Measurements from ENCODE around the gene SEMA5A.

Gene SEMA5A

DNA sequence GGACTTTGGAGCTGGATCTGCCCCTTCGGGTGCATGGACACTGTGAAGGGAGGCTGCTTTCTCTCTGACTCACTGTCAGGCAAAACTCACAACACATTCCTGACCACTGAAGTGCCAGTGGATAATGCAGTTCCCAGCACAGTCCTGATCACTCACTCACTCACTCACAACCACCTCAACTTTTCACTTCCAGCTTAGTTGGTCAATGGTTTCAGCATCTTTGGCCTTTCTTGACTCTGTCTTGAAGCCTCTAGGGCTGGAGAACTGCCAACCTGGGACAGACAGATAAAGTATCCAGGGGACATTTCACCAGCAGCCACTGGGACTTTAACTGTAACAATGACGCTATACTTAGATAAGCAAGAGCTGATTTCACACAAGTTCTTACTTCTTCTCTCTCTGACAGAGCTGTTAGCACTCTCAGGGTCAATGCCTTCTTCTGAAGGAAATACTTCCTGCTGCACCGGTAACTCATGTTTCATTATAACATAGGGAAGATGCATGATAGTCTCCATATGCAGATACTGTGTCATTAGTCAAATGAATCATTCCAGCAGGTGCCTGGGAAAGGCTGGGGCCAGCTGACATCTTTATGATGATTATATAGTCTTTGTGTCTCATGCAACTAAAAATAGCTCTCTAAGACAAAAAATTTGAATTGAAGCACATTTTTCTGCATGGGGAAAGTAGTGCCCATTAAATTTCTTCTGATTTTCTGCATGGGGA, 499.0 kb downstream of the SEMA5A start:
- peak; percentile 67 for DNase-seq

- no peak for DNase-seq
These were observed 499.9 kb downstream of the SEMA5A start for GRCh38 chr5:9045946-9046345.

GRCh38 chr5:9042241-9042640, 503.6 kb downstream of the SEMA5A start:
- no peak for DNase-seq

GRCh38 chr5:9040475-9040874, 505.4 kb downstream of the SEMA5A start:
- no peak for DNase-seq

DNA sequence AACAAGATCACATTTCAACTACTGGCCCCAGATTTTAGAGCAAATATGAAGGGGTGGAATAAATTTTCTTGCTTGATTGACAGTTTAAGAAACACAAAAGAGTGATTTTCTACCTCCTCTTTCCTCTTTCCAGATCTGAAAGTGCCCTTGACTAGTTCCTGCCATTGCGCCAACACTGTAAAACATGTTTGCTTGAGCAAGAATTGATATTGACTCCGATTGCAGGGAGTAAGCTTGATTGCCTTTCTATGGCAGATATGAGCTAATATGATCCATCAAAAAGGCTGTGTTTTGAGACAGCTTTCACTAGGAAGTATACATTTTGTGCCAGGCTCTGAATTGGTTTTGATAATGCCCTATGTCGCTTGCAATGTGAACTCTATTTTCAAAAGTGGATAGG, 508.8 kb downstream of the SEMA5A start:
- no peak for DNase-seq

DNA sequence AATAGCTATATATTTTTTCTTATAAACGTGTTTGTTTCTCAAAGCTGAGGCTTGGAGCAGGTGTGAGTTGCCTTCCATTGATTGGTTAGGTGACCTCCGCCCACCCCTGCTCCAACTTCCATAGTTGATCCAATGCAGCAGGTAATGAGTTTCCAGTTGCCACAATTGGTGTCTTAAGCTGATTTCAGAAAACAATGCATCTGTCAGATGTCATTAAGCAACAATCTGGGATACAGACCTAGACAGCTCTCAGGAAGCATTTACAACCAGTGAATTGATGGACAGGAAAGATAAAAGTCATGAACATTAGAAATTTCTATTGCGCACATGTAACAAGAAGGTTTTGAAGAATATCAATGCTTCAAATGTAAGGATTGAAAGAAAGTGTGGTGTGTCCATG, 510.5 kb downstream of the SEMA5A start:
- DNase-seq: no peak

- no peak for DNase-seq
These were observed 511.2 kb downstream of the SEMA5A start for GRCh38 chr5:9034649-9035048.

DNA sequence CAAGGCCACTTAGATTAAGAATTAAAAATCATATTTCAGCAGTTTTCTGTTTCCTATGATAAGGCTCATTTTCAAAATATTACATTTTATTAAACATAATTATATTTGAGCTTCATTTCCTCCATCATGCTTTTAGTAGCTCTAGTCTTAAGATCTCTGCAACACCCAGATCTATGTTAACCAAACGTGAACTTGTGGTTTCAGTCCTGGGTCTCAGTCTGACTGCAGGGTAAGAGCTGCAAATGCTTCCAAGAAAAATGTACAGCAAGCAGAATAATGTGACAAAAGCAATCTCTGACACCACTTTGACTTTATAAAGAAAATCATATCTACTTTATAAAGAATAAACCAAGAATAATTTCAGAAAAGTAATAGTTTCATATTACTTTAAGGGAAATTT, 512.4 kb downstream of the SEMA5A start:
- DNase-seq: no peak

GRCh38 chr5:9025942-9026341, 519.9 kb downstream of the SEMA5A start:
- DNase-seq: no peak

- no peak for DNase-seq
These were observed 524.9 kb downstream of the SEMA5A start for GRCh38 chr5:9020996-9021395.

- DNase-seq: no peak
These were observed 530.0 kb downstream of the SEMA5A start for GRCh38 chr5:9015937-9016270.

DNA sequence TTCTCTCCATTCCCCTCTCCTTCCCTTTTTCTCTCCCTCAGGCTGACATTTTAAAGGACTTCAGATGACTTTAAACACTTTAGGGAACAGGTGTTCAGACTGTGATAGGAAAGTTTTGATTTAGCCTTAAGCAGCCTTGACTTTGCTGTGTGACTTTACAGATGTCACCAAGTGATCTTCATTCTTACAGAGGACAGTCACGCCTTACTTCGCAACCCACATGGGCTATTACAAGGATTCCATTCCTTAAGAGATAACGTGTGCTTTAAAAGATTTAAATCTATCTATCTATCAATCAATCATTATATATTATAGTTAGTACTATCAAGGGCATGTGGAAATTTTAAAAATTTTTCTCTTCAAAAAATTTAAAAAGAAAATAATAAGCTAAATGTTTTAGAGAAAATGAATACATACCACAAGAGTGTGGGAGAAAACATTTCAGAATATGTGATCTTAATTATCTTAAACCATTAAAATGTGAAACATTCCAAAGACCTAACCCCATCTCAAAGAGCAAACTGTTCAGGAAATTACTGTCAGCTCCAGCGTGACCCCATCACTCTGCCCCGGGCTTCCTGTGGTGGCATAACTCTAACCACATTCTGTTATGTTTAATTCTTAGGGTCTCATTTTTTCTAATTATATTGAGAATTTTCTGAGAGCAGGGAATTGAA, 530.5 kb downstream of the SEMA5A start:
- DNase-seq: no peak

DNA sequence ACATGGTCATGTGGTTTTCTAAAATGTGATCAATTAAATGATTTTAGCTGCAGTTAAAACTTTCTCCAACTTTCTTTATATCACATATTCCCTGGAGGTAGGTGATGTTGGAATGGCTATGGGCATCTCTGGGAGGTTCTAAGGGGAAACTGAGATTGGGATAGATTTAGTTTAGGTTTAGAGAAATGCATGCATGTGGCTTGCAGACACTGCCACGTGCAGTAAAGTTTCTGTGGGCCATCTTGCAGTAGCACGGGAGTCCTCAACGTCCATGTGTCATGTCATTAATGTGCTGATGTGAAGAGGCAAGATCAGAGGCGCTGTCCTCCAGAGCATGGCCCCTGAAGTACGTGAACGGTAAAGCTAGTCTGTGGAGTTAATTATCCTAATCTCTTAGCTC, 532.7 kb downstream of the SEMA5A start:
- DNase-seq: no peak

- no peak for DNase-seq
These were observed 535.8 kb downstream of the SEMA5A start for GRCh38 chr5:9009931-9010651.

DNA sequence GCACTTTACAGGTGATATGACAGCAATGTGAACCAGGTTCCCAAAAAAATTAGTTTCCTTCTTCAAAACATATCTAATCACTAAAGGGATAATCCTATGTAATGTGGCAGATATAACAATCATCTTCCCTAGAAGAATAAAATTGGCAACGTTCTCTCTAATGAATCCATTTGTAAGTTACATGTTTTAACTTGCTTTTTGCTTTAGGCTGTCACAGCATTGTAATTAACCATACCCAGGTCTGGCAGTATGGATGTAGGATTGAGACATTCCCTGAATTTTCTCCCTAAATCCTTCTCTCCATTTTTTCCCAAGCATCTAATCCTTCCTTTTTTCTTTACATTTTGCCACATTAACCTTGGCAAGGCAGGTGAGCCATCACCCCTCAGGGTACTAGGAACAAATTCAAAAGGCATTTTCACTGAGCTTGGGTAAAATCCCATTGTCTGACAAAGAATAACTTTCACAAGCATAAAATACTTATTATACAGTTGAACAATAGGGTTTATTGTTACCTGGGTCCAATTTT, 548.3 kb downstream of the SEMA5A start:
- no peak for DNase-seq

GRCh38 chr5:8993031-8993430, 552.8 kb downstream of the SEMA5A start:
- DNase-seq: no peak
